Mucosa of descending colon (tissue), 3 donors: Measurements from ENCODE around the gene MAPKAP1. TPM values are rescaled to one million over a fixed set of nuclear protein-coding genes. Genes with fewer than 3 reads are reported as not detected.
"Not testable (repeated sequence)": the region's sequence is repeated elsewhere in the genome, so short reads cannot be mapped to it uniquely, and the experiment has no call there.

ENCODE experiments used
- ATAC-seq: fragments of 200-7000 bp; cut with Tn5 transposase; one replicate; pipeline ENCODE4 v1.9.1; 2020; ENCODE audit warnings: mild to moderate bottlenecking, moderate library complexity
- DNase-seq, 3 donors: peaks; one replicate each; pipeline ENCODE4 v3.0.0-alpha.2; 2020
- H3K36me3 ChIP-seq: fragments of 200-600 bp; one replicate; pipeline ENCODE4 v1.8.0; 2021; ENCODE audit warnings: low read depth, mild to moderate bottlenecking
- H3K4me1 ChIP-seq: fragments of 200-600 bp; one replicate; pipeline ENCODE4 v1.8.0; 2021; ENCODE audit warnings: low read depth, mild to moderate bottlenecking
- H3K4me3 ChIP-seq: fragments of 200-600 bp; one replicate; pipeline ENCODE4 v1.8.0; 2021; ENCODE audit warnings: mild to moderate bottlenecking
- H3K9me3 ChIP-seq: fragments of 200-600 bp; one replicate; pipeline ENCODE4 v1.8.0; 2021; ENCODE audit warnings: mild to moderate bottlenecking
- intact Hi-C, 2 donors: fragments of 100-400 bp; cut with DNase I in 1 of 2; cut with micrococcal nuclease in 1 of 2; formaldehyde crosslinking; loops; one replicate each; pipeline versions ENCODE4 v1.11.0 to v1.11.1; 2022; cut with DNase I, micrococcal nuclease
- total RNA-seq, 3 donors: library from RNA; stranded (reverse); fragmentation: NEBNext Ultra II Directional in 2 of 3; extraction: Animal tissue kit (Norgen Biotek cat#: 25700) in 2 of 3; gene quantifications; one replicate each; pipeline versions ENCODE4 v1.2.1 to v1.2.4, GENCODE V29; 2021 to 2023
- TF ChIP-seq, protein P1 (sequence below): fragments of 200-600 bp; IDR thresholded peaks from one replicate; pipeline ENCODE4 v1.8.0; 2022; ENCODE audit warnings: antibody characterized with exemption, mild to moderate bottlenecking
- donor health status: DM: no; HTN: no; CAD: no; lungs with moderate emphysema.
- donor health status: DM: no; HTN: no; CAD: no.
- donor health status: DM: no; HTN: yes; CAD: no.

MAPKAP1 gene
- total RNA-seq, 3 donors from 2014 or later = 73.2 to 98.4 (median 84.9) TPM

DNA sequence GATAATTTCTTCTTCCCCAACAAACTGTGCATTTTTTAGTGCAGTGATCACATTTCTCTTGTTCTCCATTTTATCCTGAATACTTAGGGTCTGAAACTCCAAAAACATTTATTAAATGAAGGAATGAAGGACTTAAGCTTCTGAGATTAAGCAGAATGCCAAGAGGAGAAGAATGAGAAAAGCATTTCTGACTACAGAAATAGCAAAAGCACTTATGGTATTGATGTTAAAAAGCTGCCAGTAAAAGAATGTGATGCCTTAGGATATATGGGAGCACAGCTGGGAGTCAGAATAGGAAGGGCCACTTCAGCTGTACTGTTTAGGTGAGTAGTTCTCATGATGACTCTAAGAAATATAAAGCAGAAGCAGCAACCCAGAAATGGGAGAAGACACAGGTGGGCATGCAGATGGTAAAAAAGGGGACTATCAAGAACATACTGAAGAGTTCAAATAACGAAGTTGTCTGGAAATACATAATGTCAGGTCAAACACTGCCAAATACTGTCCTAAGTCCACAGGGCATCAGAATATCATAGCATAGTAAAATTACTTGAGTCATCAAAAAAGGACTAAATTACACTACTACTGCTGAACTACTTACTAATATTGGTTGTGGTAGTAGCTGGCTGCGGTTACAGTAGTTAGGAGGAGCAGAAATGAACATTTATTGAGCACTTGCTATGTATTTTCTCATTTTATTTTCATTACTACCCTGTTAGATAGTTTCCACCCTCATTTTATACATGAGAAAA lies 132.7 kb downstream of the MAPKAP1 start:
- peaks cover 6% of the 10 kb centered on the region for H3K9me3 ChIP-seq
- intact Hi-C loops = no loop called here
- DNase-seq = no peak
- peaks cover 6% of the 10 kb centered on the region for H3K4me1 ChIP-seq
- TF ChIP-seq, protein P1, sequence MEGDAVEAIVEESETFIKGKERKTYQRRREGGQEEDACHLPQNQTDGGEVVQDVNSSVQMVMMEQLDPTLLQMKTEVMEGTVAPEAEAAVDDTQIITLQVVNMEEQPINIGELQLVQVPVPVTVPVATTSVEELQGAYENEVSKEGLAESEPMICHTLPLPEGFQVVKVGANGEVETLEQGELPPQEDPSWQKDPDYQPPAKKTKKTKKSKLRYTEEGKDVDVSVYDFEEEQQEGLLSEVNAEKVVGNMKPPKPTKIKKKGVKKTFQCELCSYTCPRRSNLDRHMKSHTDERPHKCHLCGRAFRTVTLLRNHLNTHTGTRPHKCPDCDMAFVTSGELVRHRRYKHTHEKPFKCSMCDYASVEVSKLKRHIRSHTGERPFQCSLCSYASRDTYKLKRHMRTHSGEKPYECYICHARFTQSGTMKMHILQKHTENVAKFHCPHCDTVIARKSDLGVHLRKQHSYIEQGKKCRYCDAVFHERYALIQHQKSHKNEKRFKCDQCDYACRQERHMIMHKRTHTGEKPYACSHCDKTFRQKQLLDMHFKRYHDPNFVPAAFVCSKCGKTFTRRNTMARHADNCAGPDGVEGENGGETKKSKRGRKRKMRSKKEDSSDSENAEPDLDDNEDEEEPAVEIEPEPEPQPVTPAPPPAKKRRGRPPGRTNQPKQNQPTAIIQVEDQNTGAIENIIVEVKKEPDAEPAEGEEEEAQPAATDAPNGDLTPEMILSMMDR = no peak
- no peaks in the 10 kb centered on the region for H3K36me3 ChIP-seq
- no peak overlapping the region for H3K4me3 ChIP-seq
- no peak for ATAC-seq

DNA sequence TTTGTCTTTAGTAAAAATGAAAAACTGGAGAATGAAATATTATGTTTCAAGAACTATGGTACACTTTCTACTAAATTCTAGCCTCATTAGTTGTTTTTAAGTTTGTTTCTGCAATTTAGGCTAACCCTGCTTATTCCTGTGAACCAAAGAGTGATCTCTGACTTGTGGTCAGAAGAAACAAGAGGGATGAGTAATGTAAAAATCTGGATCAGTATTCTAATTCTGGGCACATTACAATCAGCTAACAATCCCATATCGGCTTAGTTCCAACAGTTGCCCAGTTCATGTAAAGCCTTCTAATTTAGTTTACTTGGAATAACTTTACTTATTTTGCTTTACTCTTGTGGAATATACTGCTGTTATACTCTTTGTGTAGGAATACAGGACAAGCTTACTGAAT lies 134.5 kb downstream of the MAPKAP1 start:
- H3K9me3 ChIP-seq, intact Hi-C loops: not testable (repeated sequence)

DNA sequence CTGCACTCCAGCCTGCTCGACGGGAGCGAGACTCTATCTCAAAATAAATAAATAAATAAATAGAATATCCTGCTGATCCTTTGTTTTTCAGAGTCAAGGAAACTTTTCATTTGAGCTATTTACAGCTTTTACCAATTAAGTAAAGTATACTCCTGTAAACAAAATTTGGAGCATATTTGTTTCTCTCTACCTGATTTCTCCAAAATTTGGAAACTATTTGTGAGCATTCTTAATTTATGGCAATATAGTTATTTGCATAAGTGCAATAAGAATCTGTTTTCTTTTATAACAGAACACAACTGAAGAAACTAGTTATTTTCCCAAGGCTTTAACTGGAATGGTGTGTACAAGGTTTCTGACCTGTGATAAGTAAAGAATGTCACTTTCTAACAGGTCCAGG lies 135.2 kb downstream of the MAPKAP1 start:
- ATAC-seq, H3K4me3 ChIP-seq, H3K4me1 ChIP-seq, intact Hi-C loops, H3K36me3 ChIP-seq, DNase-seq, H3K9me3 ChIP-seq: not testable (repeated sequence)

More for the DNA sequence above, 134.5 kb downstream of the MAPKAP1 start:
- not testable (repeated sequence) for H3K4me3 ChIP-seq, H3K4me1 ChIP-seq, ATAC-seq, DNase-seq, H3K36me3 ChIP-seq

DNA sequence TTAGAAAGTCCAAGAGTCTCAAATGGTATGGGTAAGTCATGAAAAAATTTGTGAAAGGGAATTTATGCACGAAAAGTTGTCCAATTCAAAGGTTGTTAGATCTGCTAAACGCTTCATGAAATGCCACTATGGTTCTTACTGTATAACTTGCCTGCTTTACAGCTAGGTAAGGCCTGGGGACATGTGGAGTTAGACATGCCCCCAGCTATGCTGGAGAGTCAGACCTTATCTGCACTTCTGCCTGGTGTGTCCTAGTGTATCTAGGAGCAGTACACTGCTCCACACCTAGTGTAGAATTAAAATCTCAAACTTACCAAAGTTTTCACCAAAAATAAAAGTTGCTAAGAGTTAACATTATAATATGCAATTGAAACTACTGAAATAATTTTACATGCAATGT lies 136.8 kb downstream of the MAPKAP1 start:
- no peak for DNase-seq
- TF ChIP-seq, protein P1 = no peak
- ATAC-seq = no peak

DNA sequence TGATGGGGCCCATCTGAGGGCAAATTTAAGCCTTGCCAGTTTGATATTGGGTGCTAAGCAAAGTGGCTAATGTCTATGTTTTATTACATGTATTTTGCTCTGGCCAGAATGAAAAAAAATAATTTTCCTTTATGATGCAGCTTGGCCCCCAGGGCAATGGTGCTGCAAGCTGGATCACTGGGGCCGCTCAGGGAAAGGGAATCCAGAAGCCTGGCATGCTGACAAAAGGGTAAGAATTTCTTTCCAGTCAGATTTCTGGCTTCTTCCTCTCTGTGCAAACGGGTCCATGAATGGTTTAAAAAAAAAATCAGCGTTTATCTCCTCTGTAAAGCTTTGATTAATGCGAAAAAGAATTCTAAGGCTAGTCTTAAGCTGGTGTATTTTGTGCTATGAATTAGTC lies 138.4 kb downstream of the MAPKAP1 start:
- Histone ChIP-seq H3K4me1 (no peaks in the 10 kb centered on the region), H3K9me3 (peaks cover 6% of the 10 kb centered on the region), H3K36me3 (no peaks in the 10 kb centered on the region), H3K4me3 (no peak overlapping the region)
- DNase-seq (no peak), ATAC-seq (no peak)
- intact Hi-C loops = loop anchor here in 1 of 2 donors (10.0 kb wide), 1 partner anchor 66 kb away; no protein-coding TSS in a partner anchor
- TF ChIP-seq, protein P1 = no peak

More for the DNA sequence above, 136.8 kb downstream of the MAPKAP1 start:
- Histone ChIP-seq H3K9me3 (peaks cover 6% of the 10 kb centered on the region), H3K36me3 (no peaks in the 10 kb centered on the region), H3K4me1 (no peaks in the 10 kb centered on the region), H3K4me3 (no peak overlapping the region)
- intact Hi-C loops = no loop called here

DNA sequence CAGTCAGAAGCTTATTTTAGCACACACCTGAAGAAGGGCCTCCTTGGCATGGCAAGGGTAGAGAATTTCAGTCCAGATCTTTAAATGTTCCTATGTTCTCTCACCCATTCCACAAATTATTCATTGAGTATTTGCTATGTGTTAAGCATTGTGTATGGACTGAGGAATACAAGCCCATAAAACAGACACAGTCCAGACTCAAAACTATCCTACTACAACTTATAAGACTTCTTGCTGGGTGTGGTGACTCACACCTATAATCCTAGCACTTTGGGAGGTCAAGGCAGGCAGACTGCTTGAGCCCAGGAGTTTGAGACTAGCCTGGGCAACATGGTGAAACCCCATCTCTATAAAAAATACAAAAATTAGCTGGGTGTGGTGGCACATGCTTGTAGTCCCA lies 141.0 kb downstream of the MAPKAP1 start:
- not testable (repeated sequence) for H3K4me1 ChIP-seq, H3K36me3 ChIP-seq, ATAC-seq, H3K4me3 ChIP-seq, DNase-seq, H3K9me3 ChIP-seq
- intact Hi-C loops = loop anchor here in 1 of 2 donors (10.0 kb wide), 1 partner anchor 69 kb away; no protein-coding TSS in a partner anchor

DNA sequence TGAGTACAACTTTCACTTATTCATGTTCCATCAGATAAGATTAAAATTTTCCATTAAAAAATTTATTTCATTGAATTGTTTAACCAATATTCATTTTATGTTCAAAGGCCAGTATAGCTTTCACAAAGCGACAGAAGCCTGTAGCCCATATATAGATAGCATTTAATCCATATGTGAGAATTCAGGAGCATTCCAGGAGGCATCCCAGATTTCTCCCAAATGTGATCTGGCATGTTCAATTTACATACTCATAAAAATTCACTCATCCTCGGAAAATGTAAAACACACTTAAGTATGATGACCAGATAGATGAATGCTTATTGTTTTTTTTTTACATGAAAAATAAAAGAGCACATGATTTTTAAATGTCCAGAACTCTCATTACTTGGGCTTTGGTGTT lies 141.9 kb downstream of the MAPKAP1 start:
- intact Hi-C loops = loop anchor here in 1 of 2 donors (10.0 kb wide), 1 partner anchor 70 kb away; no protein-coding TSS in a partner anchor
- DNase-seq (no peak), ATAC-seq (no peak)
- no peaks in the 10 kb centered on the region for H3K36me3 ChIP-seq
- H3K4me3 ChIP-seq = no peak overlapping the region
- TF ChIP-seq, protein P1 = no peak
- no peaks in the 10 kb centered on the region for H3K9me3 ChIP-seq
- H3K4me1 ChIP-seq = no peaks in the 10 kb centered on the region
